ENCODE results near the gene LRIG2. TPM values are rescaled to one million over a fixed set of nuclear protein-coding genes. Genes with fewer than 3 reads are reported as not detected.
"Not testable (repeated sequence)": the region's sequence is repeated elsewhere in the genome, so short reads cannot be mapped to it uniquely, and the experiment has no call there.

Gene LRIG2
- total and polyA plus RNA-seq, 5 donors from 2014 or later, result 2.4 to 31.1 (median 5.8) TPM

DNA sequence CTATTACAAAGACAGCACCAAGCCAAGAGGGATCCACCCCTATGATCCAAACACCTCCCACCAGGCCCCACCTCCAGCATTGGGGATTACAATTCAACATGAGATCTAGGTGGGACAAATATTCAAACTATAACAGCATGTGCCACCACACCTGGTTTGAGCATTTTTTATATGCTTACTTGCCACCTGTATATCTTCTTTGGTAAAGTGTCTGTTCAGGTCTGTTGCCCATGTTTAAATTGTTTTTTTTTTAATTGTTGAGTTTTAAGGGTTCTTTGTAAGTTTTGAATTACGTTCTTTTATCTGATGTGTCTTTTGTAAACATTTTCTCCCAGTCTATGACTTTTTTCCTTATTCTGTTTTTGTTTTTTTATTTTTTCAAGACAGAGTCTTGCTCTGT is 83.4 kb downstream of the LRIG2 start:
- H3K36me3 Mint-ChIP-seq, result no peaks in the 10 kb centered on the region
- Histone ChIP-seq H3K27ac (ENCODE audit: insufficient read depth, low read length, poor library complexity, severe bottlenecking) (no peak overlapping the region), H3K4me1 (ENCODE audit: control insufficient read depth, insufficient read depth, low read length, poor library complexity, severe bottlenecking) (no peaks in the 10 kb centered on the region), H3K27me3 (ENCODE audit: control insufficient read depth, insufficient read depth, low read length) (peaks cover 2% of the 10 kb centered on the region), H3K9me3 (ENCODE audit: control insufficient read depth in 2 of 2, low read length in 2 of 2) (peaks cover 3 to 5% of the 10 kb centered on the region in 2 experiments), H3K4me3 (ENCODE audit: low read depth, low read length) (no peak overlapping the region), H3K36me3 (ENCODE audit: control insufficient read depth, insufficient read depth, low read length) (no peaks in the 10 kb centered on the region)
- no peak overlapping the region for H3K27ac Mint-ChIP-seq
- peaks cover 0 to 10% (median 6%) of the 10 kb centered on the region in 7 donors for H3K9me3 Mint-ChIP-seq
- H3K27me3 Mint-ChIP-seq, result peaks cover 17% of the 10 kb centered on the region
- no peak overlapping the region for H3K4me3 Mint-ChIP-seq
- H3K4me1 Mint-ChIP-seq, result no peaks in the 10 kb centered on the region
- ATAC-seq (ENCODE audit: low read depth in 2 of 2), result no peak
- DNase-seq, result no peak

DNA sequence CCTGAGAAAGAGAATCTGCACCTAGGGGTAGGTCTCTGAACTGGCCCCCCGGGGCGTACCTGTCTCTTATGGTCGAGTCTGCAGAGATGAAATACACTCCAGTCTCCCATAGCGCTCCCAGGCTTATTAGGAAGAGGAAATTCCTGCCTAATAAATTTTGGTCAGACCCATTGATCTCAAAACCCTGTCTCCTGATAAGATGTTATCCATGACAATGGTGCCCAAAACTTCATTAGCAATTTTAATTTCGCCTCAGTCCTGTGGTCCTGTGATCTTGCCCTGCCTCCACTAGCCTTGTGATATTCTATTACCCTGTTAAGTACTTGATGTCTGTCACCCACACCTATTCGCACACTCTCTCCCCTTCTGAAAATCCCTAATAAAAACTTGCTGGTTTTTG is 85.7 kb downstream of the LRIG2 start:
- not testable (repeated sequence) for H3K9me3 Mint-ChIP-seq; H3K36me3 ChIP-seq (ENCODE audit: control insufficient read depth, insufficient read depth, low read length); H3K27ac ChIP-seq (ENCODE audit: insufficient read depth, low read length, poor library complexity, severe bottlenecking); H3K36me3 Mint-ChIP-seq; H3K4me1 ChIP-seq (ENCODE audit: control insufficient read depth, insufficient read depth, low read length, poor library complexity, severe bottlenecking); H3K4me3 Mint-ChIP-seq; H3K27me3 ChIP-seq (ENCODE audit: control insufficient read depth, insufficient read depth, low read length); H3K4me3 ChIP-seq (ENCODE audit: low read depth, low read length); H3K4me1 Mint-ChIP-seq; DNase-seq; ATAC-seq (ENCODE audit: low read depth in 2 of 2); H3K9me3 ChIP-seq (ENCODE audit: control insufficient read depth in 2 of 2, low read length in 2 of 2); H3K27ac Mint-ChIP-seq
- peaks cover 26% of the 10 kb centered on the region for H3K27me3 Mint-ChIP-seq

DNA sequence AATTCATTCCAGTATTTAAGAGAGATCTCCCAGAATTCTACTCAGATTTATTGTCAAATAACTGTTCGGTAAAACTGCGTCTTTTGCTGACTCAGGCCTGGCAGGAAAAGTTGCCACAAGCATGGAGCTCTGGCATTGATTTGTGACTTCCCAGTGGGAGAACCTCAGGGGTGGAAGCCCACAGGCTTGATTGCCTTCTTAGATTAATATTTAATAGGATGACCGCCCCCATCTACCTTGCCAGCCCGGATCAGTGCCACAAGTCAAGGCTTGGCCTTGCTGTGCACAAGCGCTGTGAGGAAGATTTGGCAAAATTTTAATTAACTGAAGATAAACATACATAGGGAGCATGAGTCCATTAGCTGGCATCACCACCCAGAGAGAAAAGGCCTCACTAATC is 93.5 kb downstream of the LRIG2 start:
- no peaks in the 10 kb centered on the region for H3K9me3 ChIP-seq (ENCODE audit: control insufficient read depth in 2 of 2, low read length in 2 of 2)
- Mint-ChIP-seq H3K27ac (no peak overlapping the region), H3K9me3 (peaks cover 0 to 2% (median 1%) of the 10 kb centered on the region in 7 donors), H3K27me3 (peaks cover 21% of the 10 kb centered on the region), H3K36me3 (no peaks in the 10 kb centered on the region), H3K4me3 (no peak overlapping the region), H3K4me1 (no peaks in the 10 kb centered on the region)
- no peaks in the 10 kb centered on the region for H3K4me1 ChIP-seq (ENCODE audit: control insufficient read depth, insufficient read depth, low read length, poor library complexity, severe bottlenecking)
- DNase-seq (no peak), ATAC-seq (ENCODE audit: low read depth in 2 of 2) (no peak)
- H3K27ac ChIP-seq (ENCODE audit: insufficient read depth, low read length, poor library complexity, severe bottlenecking), result no peak overlapping the region
- no peaks in the 10 kb centered on the region for H3K36me3 ChIP-seq (ENCODE audit: control insufficient read depth, insufficient read depth, low read length)
- no peak overlapping the region for H3K4me3 ChIP-seq (ENCODE audit: low read depth, low read length)
- H3K27me3 ChIP-seq (ENCODE audit: control insufficient read depth, insufficient read depth, low read length), result peaks cover 3% of the 10 kb centered on the region

DNA sequence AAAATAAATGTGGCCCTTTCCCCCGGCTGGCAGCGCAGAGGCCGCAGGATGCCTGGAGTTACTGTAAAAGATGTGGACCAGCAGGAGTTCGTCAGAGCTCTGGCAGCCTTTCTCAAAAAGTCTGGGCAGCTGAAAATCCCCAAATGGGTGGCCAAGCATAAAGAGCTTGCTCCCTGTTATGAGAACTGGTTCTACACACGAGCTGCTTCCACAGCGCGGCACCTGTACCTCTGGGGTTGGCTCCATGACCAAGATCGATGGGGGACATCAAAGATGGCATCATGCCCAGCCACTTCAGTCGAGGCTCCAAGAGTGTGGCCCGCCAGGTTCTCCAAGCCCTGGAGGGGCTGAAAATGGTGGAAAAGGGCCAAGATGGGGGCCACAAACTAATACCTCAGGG is 95.9 kb downstream of the LRIG2 start:
- Mint-ChIP-seq H3K4me1 (no peaks in the 10 kb centered on the region), H3K4me3 (no peak overlapping the region), H3K27me3 (peaks cover 19% of the 10 kb centered on the region), H3K36me3 (no peaks in the 10 kb centered on the region), H3K27ac (no peak overlapping the region), H3K9me3 (peaks cover 2 to 13% (median 5%) of the 10 kb centered on the region in 7 donors)
- Histone ChIP-seq H3K4me1 (ENCODE audit: control insufficient read depth, insufficient read depth, low read length, poor library complexity, severe bottlenecking) (no peaks in the 10 kb centered on the region), H3K27me3 (ENCODE audit: control insufficient read depth, insufficient read depth, low read length) (peaks cover 6% of the 10 kb centered on the region), H3K4me3 (ENCODE audit: low read depth, low read length) (no peak overlapping the region), H3K27ac (ENCODE audit: insufficient read depth, low read length, poor library complexity, severe bottlenecking) (no peak overlapping the region), H3K36me3 (ENCODE audit: control insufficient read depth, insufficient read depth, low read length) (no peaks in the 10 kb centered on the region), H3K9me3 (ENCODE audit: control insufficient read depth in 2 of 2, low read length in 2 of 2) (peaks cover 8 to 10% of the 10 kb centered on the region in 2 experiments)
- ATAC-seq (ENCODE audit: low read depth in 2 of 2) (no peak), DNase-seq (no peak)

DNA sequence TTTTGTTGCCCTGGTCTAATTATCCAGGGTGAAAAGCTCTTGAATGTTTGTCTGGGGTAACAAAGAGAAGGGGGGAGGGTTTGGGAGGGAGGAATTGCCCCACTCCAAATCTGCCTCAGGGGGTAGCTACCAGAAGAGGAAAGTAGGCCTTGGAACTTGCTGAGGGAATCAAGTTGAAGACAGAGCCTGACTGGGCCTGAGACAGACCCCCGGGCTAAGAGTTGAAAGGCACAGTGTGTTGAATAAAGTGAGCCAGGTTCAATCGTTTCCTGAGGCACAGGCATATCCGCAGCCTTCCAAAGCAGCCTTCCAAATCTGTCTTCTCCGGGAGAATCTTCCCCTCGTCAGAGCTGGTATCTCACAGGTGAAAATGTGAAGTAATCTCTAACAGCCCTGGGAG is 96.6 kb downstream of the LRIG2 start:
- Mint-ChIP-seq H3K4me3 (no peak overlapping the region), H3K4me1 (no peaks in the 10 kb centered on the region), H3K9me3 (peaks cover 1 to 13% (median 5%) of the 10 kb centered on the region in 7 donors), H3K27me3 (peaks cover 17% of the 10 kb centered on the region), H3K36me3 (no peaks in the 10 kb centered on the region), H3K27ac (no peak overlapping the region)
- Histone ChIP-seq H3K4me3 (ENCODE audit: low read depth, low read length) (no peak overlapping the region), H3K9me3 (ENCODE audit: control insufficient read depth in 2 of 2, low read length in 2 of 2) (peaks cover 8 to 10% of the 10 kb centered on the region in 2 experiments), H3K36me3 (ENCODE audit: control insufficient read depth, insufficient read depth, low read length) (no peaks in the 10 kb centered on the region), H3K27ac (ENCODE audit: insufficient read depth, low read length, poor library complexity, severe bottlenecking) (no peak overlapping the region), H3K27me3 (ENCODE audit: control insufficient read depth, insufficient read depth, low read length) (peaks cover 6% of the 10 kb centered on the region), H3K4me1 (ENCODE audit: control insufficient read depth, insufficient read depth, low read length, poor library complexity, severe bottlenecking) (no peaks in the 10 kb centered on the region)
- DNase-seq (no peak), ATAC-seq (ENCODE audit: low read depth in 2 of 2) (no peak)

DNA sequence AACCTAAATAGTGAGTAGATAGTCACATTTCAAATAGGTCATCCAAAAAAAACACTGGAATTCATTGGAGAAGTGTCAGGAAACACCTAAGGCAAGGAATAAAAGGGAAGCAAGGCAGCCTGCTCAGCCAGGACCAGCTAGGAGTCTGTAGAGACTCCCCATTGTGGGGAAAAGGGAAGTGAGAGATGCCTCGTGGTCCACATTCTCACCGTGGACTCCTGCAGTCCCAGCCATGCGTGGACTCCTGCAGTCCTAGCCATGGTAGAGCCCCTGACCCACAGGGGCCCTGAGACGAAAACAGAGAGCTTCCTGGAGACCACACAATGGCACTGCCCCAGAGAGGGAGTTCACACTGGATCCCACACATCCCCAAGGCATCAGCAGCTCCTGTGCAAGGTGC is 97.5 kb downstream of the LRIG2 start:
- H3K4me1 Mint-ChIP-seq, result no peaks in the 10 kb centered on the region
- H3K36me3 ChIP-seq (ENCODE audit: control insufficient read depth, insufficient read depth, low read length), result no peaks in the 10 kb centered on the region
- no peaks in the 10 kb centered on the region for H3K36me3 Mint-ChIP-seq
- peaks cover 8 to 10% of the 10 kb centered on the region in 2 experiments for H3K9me3 ChIP-seq (ENCODE audit: control insufficient read depth in 2 of 2, low read length in 2 of 2)
- no peak overlapping the region for H3K4me3 Mint-ChIP-seq
- DNase-seq (no peak), ATAC-seq (ENCODE audit: low read depth in 2 of 2) (no peak)
- H3K27ac ChIP-seq (ENCODE audit: insufficient read depth, low read length, poor library complexity, severe bottlenecking), result no peak overlapping the region
- H3K27me3 ChIP-seq (ENCODE audit: control insufficient read depth, insufficient read depth, low read length), result peaks cover 6% of the 10 kb centered on the region
- H3K27me3 Mint-ChIP-seq, result peaks cover 20% of the 10 kb centered on the region
- peaks cover 1 to 13% (median 6%) of the 10 kb centered on the region in 7 donors for H3K9me3 Mint-ChIP-seq
- no peaks in the 10 kb centered on the region for H3K4me1 ChIP-seq (ENCODE audit: control insufficient read depth, insufficient read depth, low read length, poor library complexity, severe bottlenecking)
- no peak overlapping the region for H3K27ac Mint-ChIP-seq
- H3K4me3 ChIP-seq (ENCODE audit: low read depth, low read length), result no peak overlapping the region

DNA sequence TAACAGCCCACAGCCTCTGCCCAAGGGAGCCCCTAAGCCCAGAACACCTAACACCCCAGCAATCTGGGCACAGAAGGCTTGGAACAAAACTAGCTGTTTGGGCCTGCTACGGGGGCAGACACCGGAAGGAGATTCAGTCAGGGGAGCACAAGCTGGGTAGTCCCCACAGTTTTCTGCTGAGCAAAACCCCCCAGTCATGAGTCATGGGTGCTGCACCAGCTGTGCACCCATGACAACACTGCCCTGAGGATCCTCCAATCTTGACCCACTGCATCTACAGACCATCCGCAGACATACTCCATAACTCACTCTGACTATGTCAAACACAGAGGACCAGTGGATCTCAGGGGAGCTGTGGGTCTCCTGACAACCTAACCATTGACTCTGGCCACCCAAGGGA is 105.1 kb downstream of the LRIG2 start:
- no peak for DNase-seq
- H3K4me3 ChIP-seq (ENCODE audit: low read depth, low read length), result no peak overlapping the region
- ATAC-seq (ENCODE audit: low read depth in 2 of 2), result no peak
- no peak overlapping the region for H3K27ac ChIP-seq (ENCODE audit: insufficient read depth, low read length, poor library complexity, severe bottlenecking)
- peaks cover 65% of the 10 kb centered on the region for H3K27me3 Mint-ChIP-seq
- no peak overlapping the region for H3K27ac Mint-ChIP-seq
- no peak overlapping the region for H3K4me3 Mint-ChIP-seq
- H3K4me1 ChIP-seq (ENCODE audit: control insufficient read depth, insufficient read depth, low read length, poor library complexity, severe bottlenecking), result no peaks in the 10 kb centered on the region
- peaks cover 0 to 2% of the 10 kb centered on the region in 2 experiments for H3K9me3 ChIP-seq (ENCODE audit: control insufficient read depth in 2 of 2, low read length in 2 of 2)
- H3K36me3 Mint-ChIP-seq, result no peaks in the 10 kb centered on the region
- peaks cover 11% of the 10 kb centered on the region for H3K27me3 ChIP-seq (ENCODE audit: control insufficient read depth, insufficient read depth, low read length)
- no peaks in the 10 kb centered on the region for H3K36me3 ChIP-seq (ENCODE audit: control insufficient read depth, insufficient read depth, low read length)
- H3K4me1 Mint-ChIP-seq, result no peaks in the 10 kb centered on the region
- H3K9me3 Mint-ChIP-seq, result peaks cover 0 to 9% (median 2%) of the 10 kb centered on the region in 7 donors

DNA sequence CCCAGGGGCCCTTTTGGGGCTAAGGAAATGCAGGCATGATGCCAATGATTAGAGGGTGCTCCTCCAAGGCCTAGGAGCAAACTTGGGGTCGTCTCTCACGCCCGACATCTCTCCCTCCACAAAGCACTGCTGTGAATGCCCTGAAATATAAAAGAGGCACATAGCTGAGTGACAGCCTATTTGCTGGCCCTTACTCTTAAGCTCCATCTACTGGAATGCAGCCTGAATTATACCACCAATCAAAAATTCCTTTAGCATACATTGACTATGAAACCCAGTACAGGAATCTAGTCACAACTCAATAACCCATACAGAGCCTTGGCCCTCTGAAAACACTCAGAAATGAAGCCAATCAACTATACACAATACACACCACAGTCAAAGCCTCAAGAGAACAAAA is 105.5 kb downstream of the LRIG2 start:
- Histone ChIP-seq H3K36me3 (ENCODE audit: control insufficient read depth, insufficient read depth, low read length) (no peaks in the 10 kb centered on the region), H3K4me1 (ENCODE audit: control insufficient read depth, insufficient read depth, low read length, poor library complexity, severe bottlenecking) (no peaks in the 10 kb centered on the region), H3K27me3 (ENCODE audit: control insufficient read depth, insufficient read depth, low read length) (peaks cover 11% of the 10 kb centered on the region), H3K9me3 (ENCODE audit: control insufficient read depth in 2 of 2, low read length in 2 of 2) (peaks cover 0 to 2% of the 10 kb centered on the region in 2 experiments), H3K27ac (ENCODE audit: insufficient read depth, low read length, poor library complexity, severe bottlenecking) (no peak overlapping the region), H3K4me3 (ENCODE audit: low read depth, low read length) (no peak overlapping the region)
- H3K4me1 Mint-ChIP-seq, result no peaks in the 10 kb centered on the region
- peaks cover 63% of the 10 kb centered on the region for H3K27me3 Mint-ChIP-seq
- peaks cover 0 to 8% (median 2%) of the 10 kb centered on the region in 7 donors for H3K9me3 Mint-ChIP-seq
- no peak for ATAC-seq (ENCODE audit: low read depth in 2 of 2)
- H3K4me3 Mint-ChIP-seq, result no peak overlapping the region
- DNase-seq, result no peak
- no peaks in the 10 kb centered on the region for H3K36me3 Mint-ChIP-seq
- no peak overlapping the region for H3K27ac Mint-ChIP-seq

All from CD4-positive, CD25-positive, alpha-beta regulatory T cell (primary cell).